GM21619 (cell line): ENCODE measurements around the gene USP28.

ENCODE experiments used
- ATAC-seq: cut with Tn5 transposase; IDR thresholded peaks from one replicate; pipeline ENCODE4 v1.9.1; 2021; ENCODE audit not compliant: unreplicated experiment

The USP28 gene

GRCh38 chr11:113876798-113877669 lies 1.7 kb upstream of the USP28 start:
- ATAC-seq: no peak

GRCh38 chr11:113876074-113876797 lies 864 bp upstream of the USP28 start:
- no peak for ATAC-seq

GRCh38 chr11:113874581-113875233 lies 665 bp downstream of the USP28 start:
- ATAC-seq: peak; percentile 27

- ATAC-seq: no peak
Measured at GRCh38 chr11:113874096-113874495, 1.3 kb downstream of the USP28 start.

- no peak for ATAC-seq
Measured at GRCh38 chr11:113873236-113873626, 2.1 kb downstream of the USP28 start.

GRCh38 chr11:113871336-113871735 lies 4.0 kb downstream of the USP28 start:
- ATAC-seq: no peak

GRCh38 chr11:113867843-113868503 lies 7.4 kb downstream of the USP28 start:
- no peak for ATAC-seq

- ATAC-seq: no peak
Measured at GRCh38 chr11:113865873-113866272, 9.5 kb downstream of the USP28 start.

- ATAC-seq: no peak
Measured at GRCh38 chr11:113864410-113864809, 11.0 kb downstream of the USP28 start.

GRCh38 chr11:113862435-113862834 lies 12.9 kb downstream of the USP28 start:
- ATAC-seq: no peak

- no peak for ATAC-seq
Measured at GRCh38 chr11:113859665-113860064, 15.7 kb downstream of the USP28 start.

GRCh38 chr11:113856966-113857759 lies 18.2 kb downstream of the USP28 start:
- ATAC-seq: no peak

GRCh38 chr11:113855803-113856202 lies 19.6 kb downstream of the USP28 start:
- no peak for ATAC-seq

- ATAC-seq: no peak
Measured at GRCh38 chr11:113850188-113850587, 25.2 kb downstream of the USP28 start.

GRCh38 chr11:113849713-113850112 lies 25.7 kb downstream of the USP28 start:
- no peak for ATAC-seq

- no peak for ATAC-seq
Measured at GRCh38 chr11:113847580-113847979, 27.8 kb downstream of the USP28 start.

GRCh38 chr11:113847111-113847510 lies 28.3 kb downstream of the USP28 start:
- no peak for ATAC-seq

GRCh38 chr11:113841691-113842090 lies 33.7 kb downstream of the USP28 start:
- ATAC-seq: no peak

GRCh38 chr11:113840932-113841664 lies 34.3 kb downstream of the USP28 start:
- ATAC-seq: no peak

GRCh38 chr11:113839842-113840241 lies 35.5 kb downstream of the USP28 start:
- peak; percentile 92 for ATAC-seq
